Neuron (in vitro differentiated cells): ENCODE data around the gene PTPRN2.

ENCODE experiments used
- H2AFZ ChIP-seq: one replicate; pipeline ENCODE4 v1.6.1; 2013; ENCODE audit warnings: low read depth, mild to moderate bottlenecking, inconsistent platforms, low read length, moderate library complexity
- H3K27me3 ChIP-seq: one replicate; pipeline ENCODE4 v1.6.1; 2013; ENCODE audit warnings: low read length; ENCODE audit not compliant: insufficient read depth
- H3K36me3 ChIP-seq: one replicate; pipeline ENCODE4 v1.6.1; 2013; ENCODE audit warnings: low read length; ENCODE audit not compliant: insufficient read depth
- H3K4me1 ChIP-seq: one replicate; pipeline ENCODE4 v1.6.1; 2013; ENCODE audit warnings: low read length; ENCODE audit not compliant: insufficient read depth
- H3K4me3 ChIP-seq: 2 replicates; pipeline ENCODE4 v1.5.1; 2013; ENCODE audit warnings: mild to moderate bottlenecking, low read length, moderate library complexity
- H3K9me3 ChIP-seq: one replicate; pipeline ENCODE4 v1.6.1; 2013; ENCODE audit warnings: low read length

The PTPRN2 gene

GRCh38 chr7:157675427-157675927 lies 912.1 kb downstream of the PTPRN2 start:
- Histone ChIP-seq H3K9me3 (peaks cover 12% of the 10 kb centered on the region), H2AFZ (no peak overlapping the region), H3K27me3 (no peaks in the 10 kb centered on the region), H3K4me3 (no peak overlapping the region), H3K36me3 (peaks cover 87% of the 10 kb centered on the region), H3K4me1 (peaks cover 47% of the 10 kb centered on the region)

GRCh38 chr7:157674715-157675426 lies 912.8 kb downstream of the PTPRN2 start:
- H3K27me3 ChIP-seq = no peaks in the 10 kb centered on the region

GRCh38 chr7:157674027-157674714 lies 913.5 kb downstream of the PTPRN2 start:
- peaks cover 39% of the 10 kb centered on the region for H3K4me1 ChIP-seq
- H3K36me3 ChIP-seq = peaks cover 85% of the 10 kb centered on the region
- H3K27me3 ChIP-seq = no peaks in the 10 kb centered on the region
- H3K9me3 ChIP-seq = peaks cover 12% of the 10 kb centered on the region
- H2AFZ ChIP-seq = no peak overlapping the region
- H3K4me3 ChIP-seq = no peak overlapping the region

More at GRCh38 chr7:157674715-157675426, 912.8 kb downstream of the PTPRN2 start:
- Histone ChIP-seq H3K4me1 (peaks cover 46% of the 10 kb centered on the region), H3K4me3 (no peak overlapping the region), H2AFZ (no peak overlapping the region), H3K9me3 (peaks cover 12% of the 10 kb centered on the region), H3K36me3 (peaks cover 87% of the 10 kb centered on the region)

GRCh38 chr7:157673573-157673972 lies 914.0 kb downstream of the PTPRN2 start:
- peaks cover 12% of the 10 kb centered on the region for H3K9me3 ChIP-seq
- H3K4me1 ChIP-seq = peaks cover 33% of the 10 kb centered on the region
- no peak overlapping the region for H3K4me3 ChIP-seq
- H2AFZ ChIP-seq = no peak overlapping the region
- H3K36me3 ChIP-seq = peaks cover 83% of the 10 kb centered on the region
- no peaks in the 10 kb centered on the region for H3K27me3 ChIP-seq

- Histone ChIP-seq H3K4me3 (no peak overlapping the region), H2AFZ (no peak overlapping the region), H3K4me1 (peaks cover 26% of the 10 kb centered on the region), H3K27me3 (no peaks in the 10 kb centered on the region), H3K36me3 (peaks cover 78% of the 10 kb centered on the region), H3K9me3 (peaks cover 12% of the 10 kb centered on the region)
These were observed 916.0 kb downstream of the PTPRN2 start for GRCh38 chr7:157671358-157672255.

- Histone ChIP-seq H3K4me3 (no peak overlapping the region), H3K9me3 (peaks cover 11% of the 10 kb centered on the region), H3K27me3 (no peaks in the 10 kb centered on the region), H3K4me1 (peaks cover 26% of the 10 kb centered on the region), H3K36me3 (peaks cover 72% of the 10 kb centered on the region), H2AFZ (no peak overlapping the region)
These were observed 916.9 kb downstream of the PTPRN2 start for GRCh38 chr7:157670490-157671357.

- H3K4me3 ChIP-seq = no peak overlapping the region
- H3K9me3 ChIP-seq = peaks cover 8% of the 10 kb centered on the region
- no peak overlapping the region for H2AFZ ChIP-seq
- H3K4me1 ChIP-seq = peaks cover 26% of the 10 kb centered on the region
- H3K27me3 ChIP-seq = no peaks in the 10 kb centered on the region
- H3K36me3 ChIP-seq = peaks cover 70% of the 10 kb centered on the region
These were observed 917.8 kb downstream of the PTPRN2 start for GRCh38 chr7:157669768-157670351.

- peaks cover 70% of the 10 kb centered on the region for H3K36me3 ChIP-seq
- H3K27me3 ChIP-seq = no peaks in the 10 kb centered on the region
- H3K4me1 ChIP-seq = peaks cover 26% of the 10 kb centered on the region
- H3K9me3 ChIP-seq = peaks cover 2% of the 10 kb centered on the region
- H3K4me3 ChIP-seq = no peak overlapping the region
- no peak overlapping the region for H2AFZ ChIP-seq
These were observed 918.5 kb downstream of the PTPRN2 start for GRCh38 chr7:157668884-157669767.

- Histone ChIP-seq H2AFZ (no peak overlapping the region), H3K27me3 (no peaks in the 10 kb centered on the region), H3K9me3 (peaks cover 2% of the 10 kb centered on the region), H3K4me1 (peaks cover 26% of the 10 kb centered on the region), H3K4me3 (no peak overlapping the region), H3K36me3 (peaks cover 69% of the 10 kb centered on the region)
These were observed 919.3 kb downstream of the PTPRN2 start for GRCh38 chr7:157668221-157668883.

GRCh38 chr7:157667731-157668130 lies 919.9 kb downstream of the PTPRN2 start:
- no peak overlapping the region for H2AFZ ChIP-seq
- H3K9me3 ChIP-seq = peaks cover 3% of the 10 kb centered on the region
- no peaks in the 10 kb centered on the region for H3K27me3 ChIP-seq
- H3K36me3 ChIP-seq = peaks cover 71% of the 10 kb centered on the region
- H3K4me3 ChIP-seq = no peak overlapping the region
- H3K4me1 ChIP-seq = peaks cover 26% of the 10 kb centered on the region

- Histone ChIP-seq H3K9me3 (peaks cover 6% of the 10 kb centered on the region), H3K27me3 (no peaks in the 10 kb centered on the region), H3K4me3 (no peak overlapping the region), H3K4me1 (peaks cover 23% of the 10 kb centered on the region), H2AFZ (no peak overlapping the region), H3K36me3 (peaks cover 70% of the 10 kb centered on the region)
These were observed 920.4 kb downstream of the PTPRN2 start for GRCh38 chr7:157667261-157667660.
